Brain microvascular endothelial cell (primary cell): ENCODE data around the gene PGM3.
"Not testable (repeated sequence)": the region's sequence is repeated elsewhere in the genome, so short reads cannot be mapped to it uniquely, and the experiment has no call there.

Experiments used
- DNase-seq: peaks from one replicate; pipeline ENCODE4 v3.0.0-alpha.2; 2020
- H3K27ac ChIP-seq: fragments of 250-450 bp; sonication (Bioruptor Pico); 2 replicates; pipeline ENCODE4 v1.5.1; 2020; ENCODE audit warnings: mild to moderate bottlenecking, moderate library complexity
- H3K27me3 ChIP-seq: fragments of 250-450 bp; sonication (Bioruptor Pico); replicated peaks from 2 replicates; pipeline ENCODE4 v1.5.1; 2020; ENCODE audit warnings: mild to moderate bottlenecking
- H3K36me3 ChIP-seq: fragments of 250-450 bp; sonication (Bioruptor Pico); replicated peaks from 2 replicates; pipeline ENCODE4 v1.5.1; 2020; ENCODE audit warnings: mild to moderate bottlenecking
- H3K4me3 ChIP-seq: 2 replicates; pipeline ENCODE4 v1.5.1; 2011; ENCODE audit warnings: low read depth, mild to moderate bottlenecking, control low read depth, low read length, moderate library complexity
- CTCF ChIP-seq: IDR thresholded peaks from 2 replicates; pipeline ENCODE4 v1.5.1; 2011; ENCODE audit warnings: low read depth, mild to moderate bottlenecking, moderate library complexity, low read length, control low read depth, inconsistent platforms; ENCODE audit errors: missing control alignments
- in situ Hi-C: cut with HindIII; loops from 2 replicates; pipeline ENCODE4 v1.10.0; 2017; ENCODE audit warnings: low sequenced_read_pairs, low pct_ligation_motif_present

PGM3 gene

GRCh38 chr6:83199863-83200225 lies 6.8 kb upstream of the PGM3 start:
- H3K27ac ChIP-seq: peak overlapping the region; percentile 67
- peaks cover 4% of the 10 kb centered on the region for H3K36me3 ChIP-seq
- in situ Hi-C loops: loop anchor here (25.0 kb wide), 1 partner anchor 312 kb away; the partner anchor contains the start of gene PRSS35
- peak; percentile 80 for DNase-seq
- no peak for TF ChIP-seq CTCF
- no peak overlapping the region for H3K4me3 ChIP-seq
- no peaks in the 10 kb centered on the region for H3K27me3 ChIP-seq

- in situ Hi-C loops: no loop called here
Measured at GRCh38 chr6:83199173-83199862, 6.3 kb upstream of the PGM3 start.

GRCh38 chr6:83198486-83199172 lies 5.6 kb upstream of the PGM3 start:
- Histone ChIP-seq H3K36me3 (peaks cover 4% of the 10 kb centered on the region), H3K27me3 (no peaks in the 10 kb centered on the region), H3K27ac (peak overlapping the region; percentile 67), H3K4me3 (no peak overlapping the region)
- in situ Hi-C loops: no loop called here
- no peak for TF ChIP-seq CTCF
- peak; percentile 42 for DNase-seq

More at GRCh38 chr6:83199173-83199862, 6.3 kb upstream of the PGM3 start:
- H3K27ac ChIP-seq: peak overlapping the region; percentile 67
- peaks cover 4% of the 10 kb centered on the region for H3K36me3 ChIP-seq
- H3K27me3 ChIP-seq: no peaks in the 10 kb centered on the region
- no peak overlapping the region for H3K4me3 ChIP-seq
- no peak for DNase-seq
- TF ChIP-seq CTCF: no peak

DNA sequence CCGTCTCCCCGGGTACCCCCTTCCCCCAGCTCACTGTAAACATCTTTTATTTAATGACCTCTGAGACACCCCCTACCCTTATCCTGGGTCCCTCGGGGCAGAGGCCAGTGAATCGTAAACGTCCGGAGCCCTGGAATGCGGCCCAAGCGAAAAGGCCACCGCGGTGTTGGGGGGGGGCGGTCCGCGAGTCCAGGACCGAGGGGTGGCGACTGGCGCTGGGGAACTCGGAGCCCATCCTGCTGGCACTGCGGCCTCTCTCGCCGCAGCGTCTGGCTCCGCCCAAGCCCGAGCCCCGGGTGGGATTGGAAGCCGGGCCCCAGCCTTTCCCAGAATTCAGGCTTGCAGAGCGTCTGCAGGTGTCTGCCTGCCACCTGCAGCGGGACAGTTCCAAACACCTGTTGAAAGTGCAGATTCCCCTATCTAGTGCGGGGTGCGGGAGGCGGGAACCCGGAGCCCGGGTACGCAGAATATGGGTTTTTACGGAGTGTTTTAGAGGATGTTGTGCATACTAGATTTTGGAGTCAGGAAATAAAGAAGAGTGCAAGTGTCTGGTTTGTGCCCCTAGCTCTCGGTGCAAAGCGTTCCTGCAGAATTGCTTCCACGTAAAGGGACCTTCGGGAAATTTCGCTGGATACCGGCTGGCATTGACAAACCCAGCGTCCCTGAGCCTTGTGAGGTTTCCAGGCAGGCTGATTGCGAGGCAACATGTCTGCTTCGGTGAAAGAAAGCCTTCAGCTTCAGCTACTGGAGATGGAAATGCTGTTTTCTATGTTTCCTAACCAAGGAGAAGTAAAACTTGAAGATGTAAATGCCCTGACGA lies 892 bp upstream of the PGM3 start:
- Histone ChIP-seq H3K27me3 (no peaks in the 10 kb centered on the region), H3K27ac (peak overlapping the region; percentile 87), H3K4me3 (peak overlapping the region; percentile 95), H3K36me3 (peaks cover 15% of the 10 kb centered on the region)
- no peak for DNase-seq
- TF ChIP-seq CTCF: no peak
- in situ Hi-C loops: no loop called here

DNA sequence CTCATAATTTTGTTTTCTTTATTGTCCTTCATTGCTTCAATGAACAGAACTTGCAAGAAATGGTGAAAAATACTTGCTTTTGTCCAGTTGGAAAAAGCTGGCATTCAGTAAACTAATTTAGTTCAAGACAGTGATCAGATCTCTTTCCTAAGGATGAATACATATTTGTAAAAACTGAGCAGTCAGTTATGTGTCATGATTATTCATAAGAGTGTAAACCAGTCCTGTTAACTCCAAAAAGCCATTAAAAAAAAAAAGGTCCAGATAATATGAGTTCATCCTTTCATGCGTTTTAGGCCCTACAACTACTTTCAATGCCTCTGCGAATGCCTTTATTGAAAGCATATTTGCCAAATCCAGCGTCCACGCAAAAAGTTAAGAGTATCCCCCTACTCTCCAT lies 609 bp downstream of the PGM3 start:
- peak overlapping the region; percentile 87 for H3K27ac ChIP-seq
- peaks cover 28% of the 10 kb centered on the region for H3K36me3 ChIP-seq
- H3K27me3 ChIP-seq: no peaks in the 10 kb centered on the region
- in situ Hi-C loops: no loop called here
- TF ChIP-seq CTCF: no peak
- H3K4me3 ChIP-seq: peak overlapping the region; percentile 95
- DNase-seq: no peak

DNA sequence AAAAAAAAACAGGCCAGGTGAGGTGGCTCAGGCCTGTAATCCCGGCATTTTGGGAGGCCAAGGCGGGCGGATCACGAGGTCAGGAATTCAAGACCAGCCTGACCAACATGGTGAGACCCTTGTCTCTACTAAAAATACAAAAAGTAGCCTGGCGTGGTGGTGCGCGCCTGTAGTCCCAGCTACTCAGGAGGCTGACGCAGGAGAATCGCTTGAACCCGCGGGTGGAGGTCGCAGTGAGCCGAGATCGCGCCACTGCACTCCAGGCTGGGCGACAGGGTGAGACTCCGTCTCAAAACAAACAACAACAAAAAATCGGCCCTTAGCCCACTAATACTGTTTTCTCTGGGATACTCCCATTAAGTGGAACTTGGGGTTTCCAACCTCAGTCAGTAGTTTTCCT lies 1.1 kb downstream of the PGM3 start:
- DNase-seq, H3K27ac ChIP-seq, H3K27me3 ChIP-seq, in situ Hi-C loops: not testable (repeated sequence)
- Histone ChIP-seq H3K36me3 (peaks cover 32% of the 10 kb centered on the region), H3K4me3 (peak overlapping the region; percentile 95)
